HG02852 (cell line): ENCODE measurements around the gene SLC10A4.
"Not testable (repeated sequence)": the region's sequence is repeated elsewhere in the genome, so short reads cannot be mapped to it uniquely, and the experiment has no call there.

Experiments used
- ATAC-seq: cut with Tn5 transposase; IDR thresholded peaks from one replicate; pipeline ENCODE4 v1.9.1; 2021; ENCODE audit warnings: mild to moderate bottlenecking, moderate library complexity; ENCODE audit not compliant: unreplicated experiment

SLC10A4 gene

GRCh38 chr4:48483006-48483776, at the start of gene SLC10A4:
TSS of gene SLC10A4 (plus strand) at chr4:48483343. CDS start at chr4:48483562, 219 bp downstream.
- no peak for ATAC-seq

GRCh38 chr4:48436318-48436717, 46.8 kb upstream of the SLC10A4 start:
- ATAC-seq, result no peak

- no peak for ATAC-seq
These were observed 43.2 kb upstream of the SLC10A4 start for GRCh38 chr4:48439988-48440387.

GRCh38 chr4:48440914-48441313, 42.2 kb upstream of the SLC10A4 start:
- ATAC-seq, result not testable (repeated sequence)

- no peak for ATAC-seq
These were observed 37.4 kb upstream of the SLC10A4 start for GRCh38 chr4:48445704-48446103.

- no peak for ATAC-seq
These were observed 36.5 kb upstream of the SLC10A4 start for GRCh38 chr4:48446642-48447041.

- ATAC-seq, result no peak
These were observed 34.0 kb upstream of the SLC10A4 start for GRCh38 chr4:48449151-48449550.

GRCh38 chr4:48450740-48451139, 32.4 kb upstream of the SLC10A4 start:
- ATAC-seq, result no peak

- not testable (repeated sequence) for ATAC-seq
These were observed 31.5 kb upstream of the SLC10A4 start for GRCh38 chr4:48451656-48452055.

GRCh38 chr4:48454591-48454990, 28.6 kb upstream of the SLC10A4 start:
- ATAC-seq, result no peak

- no peak for ATAC-seq
These were observed 22.1 kb upstream of the SLC10A4 start for GRCh38 chr4:48461000-48461399.

- ATAC-seq, result no peak
These were observed 20.8 kb upstream of the SLC10A4 start for GRCh38 chr4:48462363-48462762.

GRCh38 chr4:48467442-48467841, 15.7 kb upstream of the SLC10A4 start:
- ATAC-seq, result no peak

GRCh38 chr4:48467891-48468290, 15.3 kb upstream of the SLC10A4 start:
- ATAC-seq, result no peak

- no peak for ATAC-seq
These were observed 13.0 kb upstream of the SLC10A4 start for GRCh38 chr4:48470137-48470536.

- ATAC-seq, result no peak
These were observed 12.6 kb upstream of the SLC10A4 start for GRCh38 chr4:48470570-48470969.

- ATAC-seq, result no peak
These were observed 10.3 kb upstream of the SLC10A4 start for GRCh38 chr4:48472794-48473193.

GRCh38 chr4:48475770-48476169, 7.4 kb upstream of the SLC10A4 start:
- no peak for ATAC-seq

GRCh38 chr4:48478273-48478672, 4.9 kb upstream of the SLC10A4 start:
- ATAC-seq, result no peak

- no peak for ATAC-seq
These were observed 1.6 kb upstream of the SLC10A4 start for GRCh38 chr4:48481581-48481980.

- no peak for ATAC-seq
These were observed 792 bp downstream of the SLC10A4 start for GRCh38 chr4:48483777-48484493.

- no peak for ATAC-seq
These were observed 1.5 kb downstream of the SLC10A4 start for GRCh38 chr4:48484494-48485168.
